ENCODE results near the gene CCDC181.

DNA sequence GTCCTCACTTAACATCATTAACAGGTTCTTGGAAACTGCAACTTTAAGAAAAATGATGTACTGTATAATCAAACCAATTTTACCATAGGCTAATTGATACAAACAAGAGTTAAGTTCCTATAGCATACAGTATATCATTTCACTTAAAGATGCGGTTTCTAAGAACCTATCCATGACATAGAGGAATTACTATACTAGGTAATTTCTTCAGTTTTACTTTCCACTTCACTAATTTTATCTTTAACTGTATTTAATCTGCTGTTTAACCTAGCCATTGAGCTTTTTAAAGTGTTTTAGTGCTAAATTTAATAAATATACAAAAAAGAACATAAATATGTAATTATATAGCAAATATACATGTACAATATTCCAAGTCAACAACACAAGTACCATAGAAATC is 30.2 kb upstream of the CCDC181 start:
- no peak for TF ChIP-seq EP300 (IDR thresholded peaks at IDR 0.05; ENCODE audit: borderline replicate concordance)
- no peak for TF ChIP-seq CEBPB (IDR thresholded peaks at IDR 0.05)
- TF ChIP-seq TCF12 (IDR thresholded peaks at IDR 0.05; ENCODE audit: low read depth) = no peak
- no peak for TF ChIP-seq TAF1 (IDR thresholded peaks at IDR 0.05; ENCODE audit: low read depth)
- no peak for TF ChIP-seq RAD21 (IDR thresholded peaks at IDR 0.05; ENCODE audit: low read depth)

All from Ishikawa (cell line).